ENCODE measurements around the gene CCL22. TPM values are rescaled to one million over a fixed set of nuclear protein-coding genes. Genes with fewer than 3 reads are reported as not detected.

Gene CCL22
- polyA plus RNA-seq, 2 of the 4 experiments (the other 2 are of a cell fraction): not detected

- ChIA-PET CTCF (interaction anchor here (0.9 to 1.8 kb wide), 5 partner anchors 14 to 77 kb away, joined by 3 to 5 read pairs (median 4); no protein-coding TSS in a partner anchor), POLR2A (no interaction called here)
- Histone ChIP-seq H3K4me2 (no peak overlapping the region), H3K9me3 (peaks cover 7% of the 10 kb centered on the region; the same call in 1 of the 3 replicates), H3K4me1 (peaks cover 22% of the 10 kb centered on the region), H3K27ac (no peak overlapping the region), H3K4me3 (no peak overlapping the region)
- DNase-seq (ENCODE audit: low read depth in 1 of 2, low spot score in 1 of 2) (no peak), FAIRE-seq (no peak), ATAC-seq (no peak)
- WGBS (ENCODE audit: missing lambda C conversion rate): 63% methylated on average over 3 of the region's 3 CpGs
- TF ChIP-seq HOXB5 (CRISPR knock-in tag; IDR thresholded peaks at IDR 0.05) (no peak), TFCP2L1 (CRISPR knock-in tag; IDR thresholded peaks at IDR 0.05) (no peak), ZSCAN20 (CRISPR knock-in tag; IDR thresholded peaks at IDR 0.05) (no peak), CBX8 (IDR thresholded peaks at IDR 0.05) (no peak), HES2 (IDR thresholded peaks at IDR 0.05) (no peak), TP53 (CRISPR knock-in tag; IDR thresholded peaks at IDR 0.05) (no peak), PBX3 (IDR thresholded peaks at IDR 0.05) (no peak), SMC3 (IDR thresholded peaks at IDR 0.05) (no peak), ZFP36 (IDR thresholded peaks at IDR 0.05; ENCODE audit: borderline replicate concordance, partially characterized antibody) (no peak), HMGXB4 (CRISPR knock-in tag; IDR thresholded peaks at IDR 0.05; ENCODE audit: borderline replicate concordance) (no peak), POLR2AphosphoS2 (conservative IDR thresholded peaks at IDR 0.05; ENCODE audit: low read length) (no peak), MAX (IDR thresholded peaks at IDR 0.05) (no peak), ATOH8 (CRISPR knock-in tag; IDR thresholded peaks at IDR 0.05; ENCODE audit: low read depth) (no peak), E2F6 (IDR thresholded peaks at IDR 0.05; ENCODE audit: borderline replicate concordance, low read depth) (no peak)
These were observed 12.8 kb upstream of the CCL22 start for GRCh38 chr16:57345666-57346204.

GRCh38 chr16:57347858-57348257 lies 10.7 kb upstream of the CCL22 start:
- DNase-seq (ENCODE audit: low read depth in 1 of 2, low spot score in 1 of 2) (no peak), FAIRE-seq (no peak), ATAC-seq (no peak)
- Histone ChIP-seq H3K9me3 (peaks cover 7% of the 10 kb centered on the region; the same call in 1 of the 3 replicates), H3K4me2 (no peak overlapping the region), H3K27ac (no peak overlapping the region), H3K4me1 (peaks cover 10% of the 10 kb centered on the region; the same call in 2 of the 3 replicates), H3K4me3 (no peak overlapping the region)
- TF ChIP-seq CHD2 (IDR thresholded peaks at IDR 0.05; ENCODE audit: low read length, partially characterized antibody) (no peak), POLR2AphosphoS2 (conservative IDR thresholded peaks at IDR 0.05; ENCODE audit: low read length) (no peak), E2F6 (IDR thresholded peaks at IDR 0.05; ENCODE audit: borderline replicate concordance, low read depth) (no peak), KDM5A (IDR thresholded peaks at IDR 0.05) (no peak), PHF8 (IDR thresholded peaks at IDR 0.05; ENCODE audit: borderline replicate concordance, low read depth) (no peak), CBX8 (IDR thresholded peaks at IDR 0.05) (no peak), JUNB (IDR thresholded peaks at IDR 0.05) (no peak), HOXA7 (CRISPR knock-in tag; IDR thresholded peaks at IDR 0.05) (no peak)
- CTCF ChIA-PET: interaction anchor here (0.6 to 1.2 kb wide), 7 partner anchors 17 to 172 kb away, joined by 3 to 5 read pairs (median 3); partner anchors contain the start of gene CX3CL1
- POLR2A ChIA-PET: no interaction called here
- 70% methylated on average over 6 of the region's 6 CpGs for WGBS (ENCODE audit: missing lambda C conversion rate)

Measured in A549 (cell line).